Measurements from ENCODE around the gene SNX27. TPM values are rescaled to one million over a fixed set of nuclear protein-coding genes. Genes with fewer than 3 reads are reported as not detected.

The SNX27 gene
- total RNA-seq, 2 donors from 2014 or later: 30.3 to 34.8 TPM

DNA sequence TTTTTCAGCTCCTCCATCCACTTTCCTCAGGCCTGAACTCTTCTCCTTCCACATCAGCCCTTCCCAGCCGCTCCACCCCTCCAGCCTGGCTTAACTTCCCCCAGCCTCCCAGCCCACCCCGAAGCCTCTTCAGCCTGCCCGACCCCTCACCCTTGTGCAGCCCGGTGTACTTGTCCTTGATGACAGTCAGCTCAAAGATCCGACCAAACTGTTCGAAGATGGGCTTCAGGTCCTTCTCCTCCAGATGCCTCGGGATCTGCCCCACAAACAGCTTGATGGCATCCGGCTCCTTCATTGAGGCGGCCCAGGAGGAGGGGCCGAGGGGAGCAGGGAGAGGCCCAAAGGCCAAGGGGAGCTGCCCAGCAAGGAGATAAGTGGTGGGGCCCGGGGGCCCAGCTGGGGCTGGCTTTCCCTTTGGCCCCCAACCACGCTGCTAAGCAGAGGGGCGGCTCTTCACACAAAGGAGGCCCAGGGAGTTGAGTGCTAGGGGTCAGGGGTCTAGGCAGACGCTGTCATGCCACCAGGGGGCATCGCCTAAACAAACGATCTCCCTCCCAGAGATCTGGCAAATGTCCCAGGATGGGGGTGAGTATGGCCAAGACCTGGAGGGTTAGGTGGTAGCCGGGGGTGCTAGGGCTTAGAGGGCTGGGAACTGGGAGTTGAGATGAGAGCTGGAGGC, 104.0 kb downstream of the SNX27 start:
- no peak for ATAC-seq (replicated peaks in 1 of 2)
- DNase-seq: no peak
- Mint-ChIP-seq H3K4me3 (no peak overlapping the region), H3K27ac (no peak overlapping the region), H3K27me3 (ENCODE audit: low read depth) (peaks cover 69% of the 10 kb centered on the region), H3K9me3 (no peaks in the 10 kb centered on the region), H3K4me1 (ENCODE audit: low read depth) (peaks cover 15% of the 10 kb centered on the region), H3K36me3 (ENCODE audit: insufficient read depth in 2 of 2) (no peaks in the 10 kb centered on the region)

DNA sequence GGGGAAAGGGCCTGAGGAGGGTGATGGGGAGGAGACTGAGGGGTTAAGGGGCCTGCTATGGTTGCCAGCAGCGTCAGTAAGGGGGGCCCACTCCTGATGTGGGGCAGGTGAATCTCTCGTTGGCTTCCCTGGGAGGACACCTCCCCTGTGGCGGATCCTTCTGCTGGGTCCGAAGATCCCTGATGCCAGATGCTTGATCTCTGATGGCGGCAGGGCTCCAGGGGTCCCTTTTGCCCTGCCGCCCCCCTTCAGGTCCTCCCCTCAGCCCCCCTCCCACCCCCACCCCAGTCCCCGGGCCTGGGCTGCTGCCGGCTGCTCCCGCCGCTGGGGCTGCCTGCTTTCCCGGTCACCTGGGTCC, 104.5 kb downstream of the SNX27 start:
- no peak for ATAC-seq (replicated peaks in 1 of 2)
- DNase-seq: no peak
- no peak overlapping the region for H3K4me3 Mint-ChIP-seq
- H3K27me3 Mint-ChIP-seq (ENCODE audit: low read depth): peaks cover 69% of the 10 kb centered on the region
- H3K36me3 Mint-ChIP-seq (ENCODE audit: insufficient read depth in 2 of 2): no peaks in the 10 kb centered on the region
- no peaks in the 10 kb centered on the region for H3K9me3 Mint-ChIP-seq
- H3K27ac Mint-ChIP-seq: no peak overlapping the region
- H3K4me1 Mint-ChIP-seq (ENCODE audit: low read depth): peaks cover 17% of the 10 kb centered on the region

DNA sequence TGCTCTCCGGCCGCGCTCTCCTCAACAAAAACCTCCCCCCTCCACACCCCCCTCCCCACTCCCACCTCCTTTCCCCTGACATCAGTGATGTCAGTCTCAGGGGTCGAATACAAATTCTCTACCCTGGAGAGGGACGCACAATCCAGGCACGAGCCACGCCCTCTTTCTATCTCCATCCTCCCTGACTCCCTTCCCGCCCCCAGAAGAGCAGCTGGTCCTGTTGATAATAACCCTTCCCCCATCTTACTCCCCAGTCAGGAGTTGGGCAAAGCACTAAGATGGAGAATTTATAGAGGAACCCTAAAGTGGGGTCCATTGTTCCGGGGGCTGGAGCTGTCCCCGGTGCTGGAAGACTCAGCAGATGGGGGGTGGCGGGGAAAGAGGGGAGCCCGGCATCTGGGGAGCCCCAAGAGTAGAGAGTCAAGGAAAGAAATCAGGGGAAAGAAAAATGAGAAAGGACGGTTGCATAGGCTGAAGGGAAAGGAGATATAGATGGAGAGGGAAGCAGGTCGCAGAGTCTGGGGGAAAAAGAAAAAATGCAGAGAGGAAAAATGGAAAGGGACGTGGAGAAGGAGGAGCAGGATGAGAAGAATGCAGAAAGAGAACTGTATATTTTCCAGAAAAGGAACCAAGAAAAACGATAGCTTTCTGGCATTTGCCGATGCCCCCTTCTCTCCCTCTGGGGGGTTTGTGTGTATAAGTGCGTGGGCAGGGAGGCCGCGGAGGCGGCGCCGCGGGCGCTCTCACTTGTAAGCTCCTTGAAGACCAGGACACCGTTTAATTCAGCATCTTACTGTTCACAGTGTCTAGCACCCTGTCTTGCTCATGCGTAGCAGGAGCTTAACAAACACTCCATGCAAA, 105.2 kb downstream of the SNX27 start, which contains the start of gene CELF3:
Gene CELF3, minus strand, starts transcription at position 33 of the 861 bp plus-strand sequence. CDS start 783 bp downstream, outside the sequence.
- no peaks in the 10 kb centered on the region for H3K9me3 Mint-ChIP-seq

DNA sequence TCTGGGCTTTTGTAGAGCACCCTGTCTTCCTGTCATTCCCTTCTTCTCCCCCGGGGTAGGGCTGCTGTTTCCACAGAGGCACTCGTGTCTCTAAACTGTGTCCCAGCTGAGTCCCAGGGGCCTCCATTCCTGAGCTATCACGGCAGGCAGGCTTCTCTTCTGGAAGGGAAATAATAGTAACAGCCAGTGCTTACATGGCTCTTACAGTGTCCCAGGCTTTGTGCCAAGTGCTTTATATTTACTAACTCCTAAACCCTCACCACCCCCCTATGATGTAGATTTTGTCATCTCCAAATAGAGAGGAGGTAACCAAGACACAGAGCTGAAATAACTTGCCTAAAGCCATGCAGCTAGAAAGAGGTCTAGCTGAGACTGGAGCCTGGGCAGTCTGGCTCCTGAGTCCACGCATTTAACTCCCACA, 106.2 kb downstream of the SNX27 start:
- Mint-ChIP-seq H3K4me1 (ENCODE audit: low read depth) (peaks cover 26% of the 10 kb centered on the region), H3K4me3 (no peak overlapping the region), H3K36me3 (ENCODE audit: insufficient read depth in 2 of 2) (no peaks in the 10 kb centered on the region), H3K27me3 (ENCODE audit: low read depth) (peaks cover 81% of the 10 kb centered on the region), H3K9me3 (no peaks in the 10 kb centered on the region), H3K27ac (no peak overlapping the region)
- ATAC-seq (replicated peaks in 1 of 2) (no peak), DNase-seq (no peak)

More for the DNA sequence above, 105.2 kb downstream of the SNX27 start, which contains the start of gene CELF3:
- peaks cover 24% of the 10 kb centered on the region for H3K4me1 Mint-ChIP-seq (ENCODE audit: low read depth)
- peaks cover 71% of the 10 kb centered on the region for H3K27me3 Mint-ChIP-seq (ENCODE audit: low read depth)
- H3K27ac Mint-ChIP-seq: no peak within 1 kb of the TSS
- ATAC-seq (replicated peaks in 1 of 2): no peak
- no peaks in the 10 kb centered on the region for H3K36me3 Mint-ChIP-seq (ENCODE audit: insufficient read depth in 2 of 2)
- peak; percentile 15 to 35 for DNase-seq
- H3K4me3 Mint-ChIP-seq: peak within 1 kb of the TSS; percentile 48 to 62

DNA sequence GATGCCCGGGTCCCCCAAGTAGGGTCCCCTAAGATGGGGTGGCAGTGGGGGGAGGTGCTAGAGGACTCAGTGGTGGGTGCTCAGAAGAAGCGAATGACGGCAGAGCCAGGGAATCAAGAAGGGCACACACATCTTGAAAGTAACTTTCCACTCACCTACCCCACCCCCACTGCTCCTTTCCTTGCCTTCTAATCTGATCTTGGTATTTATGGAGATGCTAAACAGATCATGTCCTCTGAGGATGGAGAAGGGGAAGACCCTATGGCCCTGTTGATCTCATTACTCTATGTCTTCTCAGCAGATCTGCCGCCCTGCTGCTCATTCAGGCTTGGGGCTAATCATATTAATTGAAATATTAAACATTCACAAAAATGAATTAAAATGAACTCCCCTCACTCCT, 106.8 kb downstream of the SNX27 start:
- H3K36me3 Mint-ChIP-seq (ENCODE audit: insufficient read depth in 2 of 2): no peaks in the 10 kb centered on the region
- H3K27me3 Mint-ChIP-seq (ENCODE audit: low read depth): peaks cover 81% of the 10 kb centered on the region
- H3K27ac Mint-ChIP-seq: no peak overlapping the region
- no peaks in the 10 kb centered on the region for H3K9me3 Mint-ChIP-seq
- no peak overlapping the region for H3K4me3 Mint-ChIP-seq
- DNase-seq (no peak), ATAC-seq (replicated peaks in 1 of 2) (no peak)
- peaks cover 26% of the 10 kb centered on the region for H3K4me1 Mint-ChIP-seq (ENCODE audit: low read depth)

DNA sequence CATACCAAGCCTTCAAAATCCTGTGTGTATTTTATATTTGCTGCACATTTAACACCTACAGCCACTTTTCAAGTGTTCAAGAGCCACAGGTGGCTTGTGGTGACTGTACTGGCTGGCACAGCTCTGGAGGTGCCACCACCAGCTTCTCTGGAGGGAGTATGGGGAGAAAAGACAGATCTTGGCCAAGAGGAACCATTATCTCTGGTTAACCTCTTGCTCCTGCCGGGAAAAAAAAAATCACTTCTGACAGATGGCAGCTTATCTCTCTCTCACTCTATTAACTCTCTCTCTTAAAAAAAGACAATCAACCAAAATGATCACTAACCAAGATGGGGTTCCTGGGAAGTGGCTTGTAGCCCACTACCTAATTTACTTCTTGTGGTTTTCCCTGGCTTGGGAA, 108.3 kb downstream of the SNX27 start:
- peaks cover 68% of the 10 kb centered on the region for H3K27me3 Mint-ChIP-seq (ENCODE audit: low read depth)
- H3K4me3 Mint-ChIP-seq: peak overlapping the region; percentile 8 to 9
- peaks cover 26% of the 10 kb centered on the region for H3K4me1 Mint-ChIP-seq (ENCODE audit: low read depth)
- no peaks in the 10 kb centered on the region for H3K9me3 Mint-ChIP-seq
- H3K27ac Mint-ChIP-seq: no peak overlapping the region
- H3K36me3 Mint-ChIP-seq (ENCODE audit: insufficient read depth in 2 of 2): no peaks in the 10 kb centered on the region
- DNase-seq (no peak), ATAC-seq (replicated peaks in 1 of 2) (no peak)

DNA sequence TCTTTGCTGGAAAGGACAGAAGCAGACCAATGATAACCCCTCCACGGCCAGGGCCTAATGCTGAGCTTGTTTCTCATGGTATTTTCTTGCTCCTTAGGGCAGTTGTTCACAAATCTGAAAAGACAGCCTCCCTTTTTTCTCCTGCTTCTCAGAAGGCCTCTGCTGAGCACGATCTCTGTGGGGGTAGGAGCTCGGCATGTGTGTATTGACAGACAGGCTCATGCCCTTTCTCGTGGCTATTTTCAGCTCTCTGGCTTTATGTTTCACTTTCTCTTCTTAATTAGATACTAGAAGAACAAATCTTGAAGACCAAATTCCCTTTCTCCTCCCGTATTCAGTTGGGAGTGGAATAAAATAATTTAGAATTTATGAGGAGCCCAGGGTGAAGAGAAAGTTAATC, 108.7 kb downstream of the SNX27 start:
- Mint-ChIP-seq H3K4me3 (peak overlapping the region; percentile 76 to 77), H3K9me3 (no peaks in the 10 kb centered on the region), H3K36me3 (ENCODE audit: insufficient read depth in 2 of 2) (no peaks in the 10 kb centered on the region), H3K4me1 (ENCODE audit: low read depth) (peaks cover 26% of the 10 kb centered on the region), H3K27me3 (ENCODE audit: low read depth) (peaks cover 67% of the 10 kb centered on the region), H3K27ac (no peak overlapping the region)
- ATAC-seq (replicated peaks in 1 of 2) (no peak), DNase-seq (no peak)

DNA sequence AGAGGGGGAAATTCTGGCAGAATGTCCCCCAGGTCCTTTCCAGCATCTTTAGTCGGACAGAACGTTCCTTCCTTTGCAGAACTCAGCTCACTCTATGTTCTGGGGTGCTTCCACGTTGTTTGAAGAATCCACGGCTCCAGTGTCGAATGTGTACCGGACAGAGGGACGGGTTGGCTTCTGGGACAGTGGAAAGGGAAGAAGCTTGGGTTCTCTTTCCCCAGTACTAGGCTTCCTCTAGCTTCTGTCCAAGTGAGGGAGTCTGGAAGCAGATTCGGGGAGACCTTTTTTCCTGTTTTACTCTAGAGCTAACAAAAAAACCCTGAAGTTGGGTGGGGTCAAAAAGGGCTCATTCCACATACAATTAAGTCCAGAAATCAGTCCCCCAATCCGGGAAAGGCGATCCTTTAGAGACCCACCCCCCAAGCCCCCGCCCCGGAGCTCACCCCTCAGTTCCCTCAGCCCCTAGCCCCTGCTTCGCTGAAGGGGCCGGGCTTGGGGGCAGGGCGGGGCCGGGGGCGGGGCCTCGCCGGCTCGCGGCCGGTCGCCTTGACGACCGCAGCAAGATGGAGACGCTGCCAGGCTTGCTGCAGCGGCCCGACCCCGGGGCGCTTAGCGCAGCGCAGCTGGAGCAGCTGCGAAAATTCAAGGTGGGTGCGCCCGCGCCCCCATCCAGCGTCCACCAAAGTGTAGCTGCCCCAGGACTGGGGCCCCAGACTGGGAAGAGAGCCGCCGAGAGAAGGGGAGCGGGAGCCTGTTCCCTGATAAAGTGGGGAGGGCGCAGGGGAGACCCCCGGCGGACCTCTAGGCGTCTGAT, 109.3 kb downstream of the SNX27 start, which contains the start of gene RIIAD1:
Gene RIIAD1, plus strand, starts transcription at position 549 of the 814 bp plus-strand sequence. Its CDS starts 15 bp downstream, at position 564.
- peak within 1 kb of the TSS; percentile 89 to 91 for H3K4me3 Mint-ChIP-seq
- peaks cover 26% of the 10 kb centered on the region for H3K4me1 Mint-ChIP-seq (ENCODE audit: low read depth)
- no peak within 1 kb of the TSS for H3K27ac Mint-ChIP-seq
- peak; percentile 41 to 46 for DNase-seq
- no peaks in the 10 kb centered on the region for H3K36me3 Mint-ChIP-seq (ENCODE audit: insufficient read depth in 2 of 2)
- H3K9me3 Mint-ChIP-seq: no peaks in the 10 kb centered on the region
- H3K27me3 Mint-ChIP-seq (ENCODE audit: low read depth): peaks cover 67% of the 10 kb centered on the region
- ATAC-seq (replicated peaks in 1 of 2): peak; percentile 90 to 92

DNA sequence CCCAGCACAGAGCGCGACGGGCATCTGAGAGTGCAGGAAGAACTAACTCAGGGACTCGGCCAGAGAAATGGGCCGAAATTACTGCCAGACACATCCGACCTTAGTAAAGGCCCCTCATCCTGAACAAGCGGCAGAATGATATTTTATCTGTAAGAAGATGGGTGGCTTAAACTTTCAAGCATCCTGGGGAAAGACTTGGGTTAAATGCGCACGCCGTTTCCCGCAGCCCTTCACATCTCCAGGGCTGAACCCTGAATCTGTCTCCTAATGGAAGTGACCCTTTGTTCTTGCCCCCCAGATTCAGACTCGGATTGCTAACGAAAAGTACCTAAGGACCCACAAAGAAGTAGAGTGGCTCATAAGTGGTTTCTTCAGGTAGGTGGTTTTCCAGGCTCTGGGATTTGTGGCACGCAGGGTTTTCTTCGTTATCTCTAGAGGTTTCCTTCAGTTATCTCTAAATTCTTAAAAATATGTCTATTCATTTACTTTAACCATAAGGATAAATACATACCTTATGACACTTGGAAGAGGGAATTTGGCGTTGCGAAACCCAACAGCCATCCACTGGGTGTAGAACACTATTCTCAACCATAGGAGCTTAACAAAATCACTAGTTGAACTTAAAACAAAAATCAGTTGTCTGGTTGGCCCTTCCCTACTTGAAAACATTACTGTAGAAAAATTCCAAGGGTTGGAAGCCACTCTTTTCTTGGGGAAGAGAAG, 110.1 kb downstream of the SNX27 start:
- Mint-ChIP-seq H3K9me3 (no peaks in the 10 kb centered on the region), H3K27ac (no peak overlapping the region), H3K27me3 (ENCODE audit: low read depth) (peaks cover 69% of the 10 kb centered on the region), H3K4me3 (peak overlapping the region; percentile 89 to 91), H3K4me1 (ENCODE audit: low read depth) (peaks cover 22% of the 10 kb centered on the region), H3K36me3 (ENCODE audit: insufficient read depth in 2 of 2) (no peaks in the 10 kb centered on the region)
- DNase-seq: no peak
- ATAC-seq (replicated peaks in 1 of 2): no peak

DNA sequence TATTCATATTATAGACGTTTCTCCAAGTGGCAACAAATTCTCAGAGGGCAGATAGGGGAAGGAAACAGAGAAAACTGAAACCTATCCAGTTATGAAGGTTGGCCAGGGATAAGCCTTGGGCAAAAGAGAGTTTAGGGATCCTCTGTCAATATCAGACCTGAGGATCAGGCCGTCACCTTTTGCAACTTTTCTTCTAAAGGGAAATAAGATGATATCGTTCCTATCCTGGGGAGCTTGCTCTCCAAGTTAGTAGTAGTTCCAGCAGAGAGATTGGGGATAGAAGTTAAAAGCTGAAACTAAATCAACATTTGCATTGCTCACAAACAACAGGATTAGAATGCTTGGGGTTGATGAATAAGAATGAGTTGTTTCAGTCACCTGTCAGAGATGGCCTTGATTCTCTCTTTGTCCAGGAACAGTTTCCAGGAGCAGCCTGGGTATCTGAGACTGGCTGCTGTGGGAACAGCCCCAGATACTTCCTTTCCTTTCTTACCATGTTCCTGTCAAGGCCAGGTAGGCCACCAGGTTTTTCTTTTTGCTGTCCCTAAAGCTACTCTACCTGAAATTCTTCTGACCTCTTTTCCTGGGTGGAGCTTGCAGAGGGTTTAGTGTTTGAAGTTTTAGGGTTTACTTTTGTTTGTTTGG, 112.0 kb downstream of the SNX27 start:
- H3K27ac Mint-ChIP-seq: no peak overlapping the region
- peaks cover 60% of the 10 kb centered on the region for H3K27me3 Mint-ChIP-seq (ENCODE audit: low read depth)
- ATAC-seq (replicated peaks in 1 of 2) (no peak), DNase-seq (no peak)
- H3K36me3 Mint-ChIP-seq (ENCODE audit: insufficient read depth in 2 of 2): no peaks in the 10 kb centered on the region
- no peaks in the 10 kb centered on the region for H3K9me3 Mint-ChIP-seq
- H3K4me1 Mint-ChIP-seq (ENCODE audit: low read depth): peaks cover 18% of the 10 kb centered on the region
- H3K4me3 Mint-ChIP-seq: no peak overlapping the region

DNA sequence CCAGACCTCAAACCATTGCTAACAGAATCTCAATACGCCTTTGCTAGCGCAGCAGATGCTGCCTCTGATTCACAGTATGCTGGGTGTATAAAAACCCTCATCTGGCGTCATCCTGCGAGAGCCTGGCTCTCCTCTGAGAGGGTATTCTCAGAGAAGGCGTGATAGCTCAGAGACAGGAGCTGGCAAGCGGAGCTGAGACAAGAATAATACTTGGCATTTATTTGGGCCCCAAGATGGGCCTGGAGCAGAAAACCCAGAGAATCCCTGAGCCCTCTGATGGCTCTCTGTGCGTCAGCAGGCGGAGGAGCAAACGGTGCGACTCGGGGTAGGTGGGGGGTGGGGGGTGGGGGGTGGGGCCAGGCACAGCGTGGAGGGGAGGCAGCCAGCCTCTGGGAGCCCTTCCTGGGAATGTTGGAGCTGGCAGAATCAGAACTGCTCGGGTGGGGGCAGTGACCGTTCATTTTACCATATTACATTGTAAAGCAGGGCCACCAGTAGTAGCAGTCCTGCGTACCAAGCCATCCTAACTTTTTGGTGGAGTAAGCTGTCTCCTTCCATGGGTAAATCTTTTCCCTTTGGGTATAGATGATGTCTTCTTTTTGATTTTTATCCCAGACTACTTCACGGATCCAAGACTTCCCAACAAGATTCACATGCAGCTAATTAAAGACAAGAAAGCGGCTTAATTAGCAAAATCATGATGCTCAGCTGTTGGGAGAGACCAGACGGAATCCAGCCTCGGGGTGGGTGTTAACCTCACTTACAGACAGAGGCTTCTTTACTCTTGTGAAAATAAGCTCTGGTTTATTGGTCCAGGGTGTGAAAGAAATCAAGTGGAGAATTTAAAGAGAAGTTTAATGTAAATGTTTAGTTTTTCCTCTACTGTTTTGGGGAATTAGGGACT, 116.6 kb downstream of the SNX27 start:
- H3K4me1 Mint-ChIP-seq (ENCODE audit: low read depth): no peaks in the 10 kb centered on the region
- no peak overlapping the region for H3K27ac Mint-ChIP-seq
- ATAC-seq (replicated peaks in 1 of 2) (no peak), DNase-seq (no peak)
- no peaks in the 10 kb centered on the region for H3K36me3 Mint-ChIP-seq (ENCODE audit: insufficient read depth in 2 of 2)
- H3K27me3 Mint-ChIP-seq (ENCODE audit: low read depth): peaks cover 57% of the 10 kb centered on the region
- H3K4me3 Mint-ChIP-seq: no peak overlapping the region
- no peaks in the 10 kb centered on the region for H3K9me3 Mint-ChIP-seq

Data from activated T-cell treated with anti-CD3 and anti-CD28 coated beads, Interleukin-2, amount 50 U/mL, for 72 hours (primary cell).